D721Med (cell line): ENCODE measurements around the gene CDT1.

Experiments
- DNase-seq: peaks from one replicate; pipeline ENCODE4 v3.0.0; 2011; ENCODE audit warnings: low spot score; ENCODE audit not compliant: insufficient read length
- FAIRE-seq: peaks from 2 replicates; lab custom pipeline; 2011; peaks lifted over from hg19 to GRCh38; lab: Jason Lieb, UNC
- CTCF ChIP-seq: IDR thresholded peaks from 2 replicates; pipeline ENCODE4 v1.5.1; 2012; ENCODE audit warnings: mild to moderate bottlenecking, control low read depth; ENCODE audit not compliant: insufficient read depth; ENCODE audit errors: missing control alignments

CDT1 gene

GRCh38 chr16:88807626-88808453 lies 4.3 kb downstream of the CDT1 start:
- no peak for TF ChIP-seq CTCF
- FAIRE-seq (no peak), DNase-seq (no peak)

GRCh38 chr16:88809068-88809675 lies 5.6 kb downstream of the CDT1 start:
- no peak for FAIRE-seq
- no peak for DNase-seq

GRCh38 chr16:88809676-88810165 lies 6.1 kb downstream of the CDT1 start:
- no peak for DNase-seq
- FAIRE-seq: no peak
- no peak for TF ChIP-seq CTCF

More at GRCh38 chr16:88809068-88809675, 5.6 kb downstream of the CDT1 start:
- TF ChIP-seq CTCF: no peak

DNA sequence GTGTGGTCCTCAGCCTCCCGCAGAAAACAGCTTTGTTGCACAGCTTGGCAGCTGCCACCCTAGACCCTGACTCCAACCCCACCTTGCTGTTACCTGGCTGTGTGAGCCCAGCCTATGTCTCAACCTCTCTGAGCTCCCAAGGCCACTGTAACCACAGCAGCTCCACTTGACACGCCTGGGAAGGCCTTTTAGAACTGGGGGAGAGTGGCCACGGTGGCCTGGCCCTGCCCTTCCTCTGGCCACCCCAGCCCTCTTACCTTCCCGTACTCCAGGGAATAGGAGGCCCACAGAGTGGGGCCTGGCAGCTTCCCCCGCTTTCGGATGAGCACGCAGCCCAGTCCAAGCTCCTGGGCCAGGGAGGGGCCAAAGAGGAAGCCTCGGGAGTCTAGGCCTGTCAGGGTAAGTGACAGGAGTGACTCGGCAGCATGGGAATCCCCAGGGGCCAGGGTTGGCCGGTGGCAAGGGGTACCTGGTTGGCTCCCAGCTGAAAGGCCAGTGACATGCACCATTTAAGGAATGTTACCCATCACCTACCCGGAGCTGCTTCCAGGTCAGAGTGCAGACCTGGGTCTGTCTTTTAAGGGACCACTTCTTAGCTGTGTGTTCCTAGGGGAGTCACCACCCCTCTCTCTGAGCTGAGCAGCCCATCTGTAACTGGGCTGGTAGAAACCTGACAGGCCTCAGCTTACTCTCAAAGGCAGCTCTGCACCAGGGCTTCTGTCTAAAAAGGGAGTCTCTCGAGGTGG lies 6.8 kb downstream of the CDT1 start:
- no peak for FAIRE-seq
- no peak for DNase-seq
- TF ChIP-seq CTCF: no peak

GRCh38 chr16:88810912-88811768 lies 7.6 kb downstream of the CDT1 start:
- DNase-seq (no peak), FAIRE-seq (no peak)
- no peak for TF ChIP-seq CTCF

DNA sequence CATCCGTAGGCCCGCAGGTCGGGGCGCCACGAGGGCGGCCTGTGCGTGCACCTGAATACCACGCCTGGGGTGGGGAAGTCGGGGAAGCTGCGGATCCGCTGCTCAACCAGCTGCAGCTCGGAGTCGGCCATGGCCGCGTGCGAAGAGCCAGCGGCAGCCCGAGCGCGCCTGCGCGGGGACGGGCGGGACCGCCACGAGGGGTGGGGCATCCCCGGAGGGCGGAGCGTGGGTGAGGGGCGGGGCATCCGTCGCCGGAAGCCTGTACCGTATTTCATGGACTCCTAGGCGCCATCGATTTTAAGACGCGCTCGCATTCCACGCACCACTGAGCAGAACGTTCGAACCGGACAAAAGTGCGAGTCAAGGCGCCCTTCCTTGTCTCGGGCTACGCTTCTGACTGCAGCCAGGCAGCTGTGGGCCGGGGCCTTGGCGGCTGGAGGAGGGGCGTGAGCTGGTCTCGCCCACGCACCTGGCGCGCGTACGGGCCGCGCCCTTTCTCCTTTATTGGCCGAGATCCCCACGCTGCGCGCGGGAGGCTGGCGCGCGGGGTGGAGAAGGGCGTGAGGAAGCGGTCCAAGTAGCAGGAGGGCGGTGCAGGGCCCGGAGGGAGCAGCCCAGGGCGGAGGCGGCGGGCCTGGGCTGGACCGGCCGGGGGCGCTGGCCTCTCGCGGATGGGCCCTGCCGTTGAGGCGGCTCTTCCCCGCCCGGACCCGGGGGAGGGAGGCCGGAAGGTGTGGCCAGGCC lies 8.4 kb downstream of the CDT1 start, which contains the start of gene APRT:
Gene APRT (minus strand): TSS at position 160 of the 744 bp plus-strand sequence. CDS start 29 bp downstream, at position 131.
- DNase-seq: peak; percentile 48
- no peak for FAIRE-seq
- TF ChIP-seq CTCF: peak; percentile 13
